Karpas-422 (cell line): Measurements from ENCODE around the gene HSD17B4. TPM values are rescaled to one million over a fixed set of nuclear protein-coding genes. Genes with fewer than 3 reads are reported as not detected.
"Not testable (repeated sequence)": the region's sequence is repeated elsewhere in the genome, so short reads cannot be mapped to it uniquely, and the experiment has no call there.

ENCODE experiments used
- DNase-seq: peaks from one replicate; pipeline ENCODE4 v3.0.0-alpha.2; 2015
- H2AFZ ChIP-seq: fragments of 200-600 bp; sonication (generic); 2 replicates; pipeline ENCODE4 v1.6.1; 2014; ENCODE audit warnings: antibody characterized with exemption, low read length, mixed read lengths
- H3K27ac ChIP-seq: fragments of 200-600 bp; sonication (generic); 2 replicates; pipeline ENCODE4 v1.5.1; 2014; ENCODE audit warnings: mild to moderate bottlenecking, low read length, moderate library complexity
- H3K27me3 ChIP-seq: fragments of 200-600 bp; sonication (generic); 2 replicates; pipeline ENCODE4 v1.6.1; 2014; ENCODE audit warnings: low read length, mixed read lengths
- H3K36me3 ChIP-seq: fragments of 200-600 bp; sonication (generic); 2 replicates; pipeline ENCODE4 v1.6.1; 2014; ENCODE audit warnings: low read length, mixed read lengths; ENCODE audit not compliant: insufficient read depth
- H3K4me1 ChIP-seq: fragments of 200-600 bp; sonication (generic); 2 replicates; pipeline ENCODE4 v1.6.1; 2014; ENCODE audit warnings: mild to moderate bottlenecking, low read length, mixed read lengths
- H3K4me2 ChIP-seq: fragments of 200-600 bp; sonication (generic); 2 replicates; pipeline ENCODE4 v1.6.1; 2014; ENCODE audit warnings: low read length, low read depth, mild to moderate bottlenecking; ENCODE audit not compliant: poor library complexity, severe bottlenecking
- H3K4me3 ChIP-seq: fragments of 200-600 bp; sonication (generic); 2 replicates; pipeline ENCODE4 v1.5.1; 2014; ENCODE audit warnings: mild to moderate bottlenecking, antibody characterized with exemption, low read length, mixed read lengths
- H3K79me2 ChIP-seq: fragments of 200-600 bp; sonication (generic); 2 replicates; pipeline ENCODE4 v1.6.1; 2014; ENCODE audit warnings: mild to moderate bottlenecking, low read length, mixed read lengths
- H3K9ac ChIP-seq: fragments of 200-600 bp; sonication (generic); 2 replicates; pipeline ENCODE4 v1.6.0; 2014; ENCODE audit warnings: low read length
- H3K9me2 ChIP-seq: fragments of 200-600 bp; sonication (generic), shearing (Covaris generic); replicated peaks from 2 replicates; pipeline ENCODE4 v1.6.0; 2014; ENCODE audit warnings: mild to moderate bottlenecking, low read length, moderate library complexity; ENCODE audit not compliant: insufficient read depth
- H3K9me3 ChIP-seq: fragments of 300-700, 200-600 bp; sonication (generic); 2 replicates; pipeline ENCODE4 v1.6.1; 2014; ENCODE audit warnings: low read length, mixed read lengths
- H4K20me1 ChIP-seq: fragments of 200-600 bp; sonication (generic); 2 replicates; pipeline ENCODE4 v1.6.1; 2014; ENCODE audit warnings: mild to moderate bottlenecking, antibody characterized with exemption, low read length, low read depth; ENCODE audit not compliant: insufficient read depth
- total RNA-seq: library from RNA; depleted of rRNA; stranded (reverse); fragments of >200 nt; shearing (Covaris generic); gene quantifications from 2 replicates; pipeline ENCODE4 v1.2.3, GENCODE V29; 2014; ENCODE audit warnings: low replicate concordance

Gene HSD17B4
- total RNA-seq, 1 experiment from 2014 or later: 127 TPM

GRCh38 chr5:119411361-119412278, 40.7 kb upstream of the HSD17B4 start:
- H2AFZ ChIP-seq: no peak overlapping the region
- no peaks in the 10 kb centered on the region for H3K36me3 ChIP-seq
- no peaks in the 10 kb centered on the region for H3K9me2 ChIP-seq
- no peaks in the 10 kb centered on the region for H3K79me2 ChIP-seq
- DNase-seq: peak; percentile 82
- H3K27me3 ChIP-seq: no peaks in the 10 kb centered on the region
- peaks cover 28% of the 10 kb centered on the region for H3K4me1 ChIP-seq
- H3K4me2 ChIP-seq: peak overlapping the region; percentile 62
- peak overlapping the region; percentile 43; the same call in 1 of the 2 replicates for H3K4me3 ChIP-seq
- no peaks in the 10 kb centered on the region for H4K20me1 ChIP-seq
- H3K27ac ChIP-seq: no peak overlapping the region
- H3K9me3 ChIP-seq: no peaks in the 10 kb centered on the region
- no peak overlapping the region; the same call in 1 of the 2 replicates for H3K9ac ChIP-seq

- Histone ChIP-seq H3K79me2 (no peaks in the 10 kb centered on the region), H3K9me3 (no peaks in the 10 kb centered on the region), H2AFZ (no peak overlapping the region), H3K27me3 (no peaks in the 10 kb centered on the region), H3K4me2 (no peak overlapping the region), H3K4me3 (no peak overlapping the region), H3K9ac (no peak overlapping the region), H3K9me2 (no peaks in the 10 kb centered on the region), H4K20me1 (no peaks in the 10 kb centered on the region), H3K4me1 (peaks cover 29% of the 10 kb centered on the region), H3K36me3 (no peaks in the 10 kb centered on the region), H3K27ac (no peak overlapping the region)
- no peak for DNase-seq
Observed at GRCh38 chr5:119412279-119413227, 39.7 kb upstream of the HSD17B4 start.

- not testable (repeated sequence) for H3K4me3 ChIP-seq, H2AFZ ChIP-seq, H3K79me2 ChIP-seq, H4K20me1 ChIP-seq, H3K9me3 ChIP-seq, H3K9me2 ChIP-seq, H3K4me2 ChIP-seq, H3K27ac ChIP-seq, H3K36me3 ChIP-seq, H3K9ac ChIP-seq, H3K27me3 ChIP-seq
- peaks cover 43% of the 10 kb centered on the region for H3K4me1 ChIP-seq
- peak; percentile 72 for DNase-seq
Observed at GRCh38 chr5:119414124-119414734, 38.1 kb upstream of the HSD17B4 start.

- peak overlapping the region; percentile 63 for H3K4me2 ChIP-seq
- H3K27ac ChIP-seq: no peak overlapping the region
- H3K4me1 ChIP-seq: peaks cover 38% of the 10 kb centered on the region
Observed at GRCh38 chr5:119417891-119418605, 34.2 kb upstream of the HSD17B4 start.

GRCh38 chr5:119418606-119419100, 33.6 kb upstream of the HSD17B4 start:
- H3K9ac ChIP-seq: no peak overlapping the region
- H3K36me3 ChIP-seq: no peaks in the 10 kb centered on the region
- H3K9me2 ChIP-seq: no peaks in the 10 kb centered on the region
- H3K4me3 ChIP-seq: peak overlapping the region; percentile 30
- H3K4me1 ChIP-seq: peaks cover 38% of the 10 kb centered on the region
- no peaks in the 10 kb centered on the region for H3K9me3 ChIP-seq
- H3K4me2 ChIP-seq: peak overlapping the region; percentile 63
- no peaks in the 10 kb centered on the region for H3K27me3 ChIP-seq
- peak overlapping the region; percentile 47; the same call in 1 of the 2 replicates for H2AFZ ChIP-seq
- H3K27ac ChIP-seq: no peak overlapping the region
- no peak for DNase-seq
- H3K79me2 ChIP-seq: no peaks in the 10 kb centered on the region
- H4K20me1 ChIP-seq: no peaks in the 10 kb centered on the region

More at GRCh38 chr5:119417891-119418605, 34.2 kb upstream of the HSD17B4 start:
- Histone ChIP-seq H3K9ac (peak overlapping the region; percentile 31; the same call in 1 of the 2 replicates), H3K27me3 (no peaks in the 10 kb centered on the region), H4K20me1 (no peaks in the 10 kb centered on the region), H3K9me2 (no peaks in the 10 kb centered on the region), H2AFZ (peak overlapping the region; percentile 47; the same call in 1 of the 2 replicates), H3K79me2 (no peaks in the 10 kb centered on the region), H3K36me3 (no peaks in the 10 kb centered on the region), H3K4me3 (peak overlapping the region; percentile 30), H3K9me3 (no peaks in the 10 kb centered on the region)
- DNase-seq: peak; percentile 52

- Histone ChIP-seq H2AFZ (peak overlapping the region; percentile 59; the same call in 1 of the 2 replicates), H3K4me3 (no peak overlapping the region), H3K4me2 (peak overlapping the region; percentile 17)
Observed at GRCh38 chr5:119420169-119420568, 32.1 kb upstream of the HSD17B4 start.

GRCh38 chr5:119426057-119426456, 26.2 kb upstream of the HSD17B4 start:
- no peaks in the 10 kb centered on the region for H3K27me3 ChIP-seq
- H3K9me3 ChIP-seq: no peaks in the 10 kb centered on the region
- H3K9me2 ChIP-seq: no peaks in the 10 kb centered on the region
- H4K20me1 ChIP-seq: no peaks in the 10 kb centered on the region
- no peaks in the 10 kb centered on the region for H3K4me1 ChIP-seq
- H3K36me3 ChIP-seq: no peaks in the 10 kb centered on the region
- no peak overlapping the region for H3K9ac ChIP-seq
- no peak overlapping the region for H2AFZ ChIP-seq
- no peak for DNase-seq
- H3K4me3 ChIP-seq: no peak overlapping the region
- H3K27ac ChIP-seq: no peak overlapping the region
- no peaks in the 10 kb centered on the region for H3K79me2 ChIP-seq
- no peak overlapping the region for H3K4me2 ChIP-seq

More at GRCh38 chr5:119420169-119420568, 32.1 kb upstream of the HSD17B4 start:
- peak overlapping the region; percentile 38; the same call in 1 of the 2 replicates for H3K9ac ChIP-seq
- no peak overlapping the region for H3K27ac ChIP-seq
- H3K79me2 ChIP-seq: no peaks in the 10 kb centered on the region
- H4K20me1 ChIP-seq: no peaks in the 10 kb centered on the region
- H3K9me2 ChIP-seq: no peaks in the 10 kb centered on the region
- H3K27me3 ChIP-seq: no peaks in the 10 kb centered on the region
- H3K4me1 ChIP-seq: peaks cover 32% of the 10 kb centered on the region
- H3K9me3 ChIP-seq: no peaks in the 10 kb centered on the region
- DNase-seq: peak; percentile 62
- H3K36me3 ChIP-seq: no peaks in the 10 kb centered on the region
